GM12892 (cell line): ENCODE results near the gene AKAP12.

Experiments
- POLR2A ChIP-seq: IDR thresholded peaks from 2 replicates; pipeline ENCODE4 v1.6.1; 2011; ENCODE audit warnings: low read depth, low read length, control low read depth
- TAF1 ChIP-seq: IDR thresholded peaks from 2 replicates; pipeline ENCODE4 v1.6.1; 2011; ENCODE audit warnings: low read depth, mild to moderate bottlenecking, control low read depth, low read length, borderline replicate concordance

DNA sequence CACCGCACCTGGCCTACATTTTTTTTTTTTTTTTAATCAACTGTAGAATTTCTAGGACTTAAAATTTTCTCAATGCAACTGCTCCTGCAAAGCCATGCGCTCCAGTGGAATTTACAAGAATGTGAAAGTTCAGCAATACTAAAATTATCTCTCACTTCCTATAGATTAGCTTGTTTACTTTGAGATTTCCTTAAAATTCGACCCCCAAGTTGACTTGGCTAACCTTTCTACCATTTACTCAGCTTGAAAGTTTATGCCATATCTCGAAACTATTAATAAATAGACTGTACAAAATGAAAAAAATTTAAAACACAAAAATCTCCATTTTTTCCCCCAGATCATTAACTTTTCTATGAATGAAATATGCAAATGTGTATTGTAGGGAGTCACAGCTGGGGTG lies 87.3 kb downstream of the AKAP12 start:
- TF ChIP-seq POLR2A (no peak), TAF1 (no peak)
